ENCODE data around the gene NAP1L2.
"Not testable (repeated sequence)": the region's sequence is repeated elsewhere in the genome, so short reads cannot be mapped to it uniquely, and the experiment has no call there.

The NAP1L2 gene

DNA sequence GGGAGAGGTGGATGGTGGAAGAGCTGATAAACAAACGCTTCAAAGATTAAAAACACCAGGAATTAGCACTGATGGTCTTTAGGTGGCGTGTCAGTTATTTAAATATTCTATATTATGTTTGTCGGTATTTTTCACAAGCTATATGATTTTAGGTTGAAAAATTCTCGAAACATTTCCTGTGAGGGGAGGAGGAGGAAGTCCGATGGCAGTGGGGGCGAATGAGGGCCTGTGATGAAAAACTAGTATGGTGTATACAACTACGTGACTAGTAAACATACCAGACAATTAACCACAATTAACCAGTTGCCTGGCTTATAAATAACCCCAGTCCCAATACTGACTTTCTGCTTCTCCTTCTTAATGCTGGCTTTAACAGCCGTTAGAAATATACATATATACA lies 595 bp upstream of the NAP1L2 start:
- TF ChIP-seq, protein P1, sequence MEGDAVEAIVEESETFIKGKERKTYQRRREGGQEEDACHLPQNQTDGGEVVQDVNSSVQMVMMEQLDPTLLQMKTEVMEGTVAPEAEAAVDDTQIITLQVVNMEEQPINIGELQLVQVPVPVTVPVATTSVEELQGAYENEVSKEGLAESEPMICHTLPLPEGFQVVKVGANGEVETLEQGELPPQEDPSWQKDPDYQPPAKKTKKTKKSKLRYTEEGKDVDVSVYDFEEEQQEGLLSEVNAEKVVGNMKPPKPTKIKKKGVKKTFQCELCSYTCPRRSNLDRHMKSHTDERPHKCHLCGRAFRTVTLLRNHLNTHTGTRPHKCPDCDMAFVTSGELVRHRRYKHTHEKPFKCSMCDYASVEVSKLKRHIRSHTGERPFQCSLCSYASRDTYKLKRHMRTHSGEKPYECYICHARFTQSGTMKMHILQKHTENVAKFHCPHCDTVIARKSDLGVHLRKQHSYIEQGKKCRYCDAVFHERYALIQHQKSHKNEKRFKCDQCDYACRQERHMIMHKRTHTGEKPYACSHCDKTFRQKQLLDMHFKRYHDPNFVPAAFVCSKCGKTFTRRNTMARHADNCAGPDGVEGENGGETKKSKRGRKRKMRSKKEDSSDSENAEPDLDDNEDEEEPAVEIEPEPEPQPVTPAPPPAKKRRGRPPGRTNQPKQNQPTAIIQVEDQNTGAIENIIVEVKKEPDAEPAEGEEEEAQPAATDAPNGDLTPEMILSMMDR (conservative IDR thresholded peaks at IDR 0.05; ENCODE audit: low read depth, low read length): no peak
- Histone ChIP-seq H3K27ac (peak overlapping the region; percentile 92), H3K36me3 (ENCODE audit: insufficient read depth) (no peaks in the 10 kb centered on the region), H3K4me3 (IDR thresholded peaks at IDR 0.05; ENCODE audit: insufficient read depth, low read depth, low read length) (no peak overlapping the region), H3K27me3 (ENCODE audit: insufficient read depth, low read depth) (no peaks in the 10 kb centered on the region), H4K20me1 (ENCODE audit: insufficient read depth) (no peaks in the 10 kb centered on the region), H2AFZ (ENCODE audit: low read depth) (peak overlapping the region; percentile 93), H3K4me2 (peak overlapping the region; percentile 78), H3K4me1 (ENCODE audit: low read depth, poor library complexity, severe bottlenecking) (peaks cover 25% of the 10 kb centered on the region), H3K79me2 (ENCODE audit: insufficient read depth, low read depth) (peaks cover 27% of the 10 kb centered on the region), H3K9ac (peak overlapping the region; percentile 80)

DNA sequence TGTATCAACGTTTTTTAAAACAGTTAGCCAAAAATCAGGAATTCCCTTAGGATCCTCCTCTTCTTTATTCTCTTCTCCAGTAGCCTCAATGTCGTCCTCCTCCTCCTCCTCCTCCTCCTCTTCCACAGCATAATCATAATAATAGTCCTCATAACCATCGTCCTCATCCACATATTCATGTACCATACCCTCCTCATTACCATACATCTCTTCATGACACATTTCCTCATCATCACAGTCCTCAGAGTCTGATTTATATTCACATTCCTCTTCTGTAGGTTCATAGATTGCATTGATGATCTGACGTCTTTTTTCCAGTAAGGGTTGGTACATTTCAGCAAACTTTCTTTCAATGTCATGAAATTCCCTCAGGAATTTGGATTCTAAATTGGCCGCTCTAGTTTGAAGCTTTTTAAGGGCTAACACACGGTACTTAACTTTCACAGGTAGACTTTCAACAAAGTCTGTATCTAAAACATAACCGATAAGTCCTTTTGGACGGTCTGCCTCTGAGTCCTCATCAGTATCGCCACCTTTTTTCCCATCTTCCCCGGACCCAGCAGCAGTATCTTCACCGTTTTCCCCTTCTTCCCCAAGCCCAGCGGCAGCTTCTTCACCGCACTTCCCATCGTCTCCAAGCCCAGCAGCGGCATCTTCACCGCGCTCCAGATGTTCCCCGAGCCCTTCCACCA lies 771 bp downstream of the NAP1L2 start:
- Histone ChIP-seq H3K9ac (peak overlapping the region; percentile 80), H2AFZ (ENCODE audit: low read depth) (peak overlapping the region; percentile 93), H3K36me3 (ENCODE audit: insufficient read depth) (no peaks in the 10 kb centered on the region), H3K4me2 (peak overlapping the region; percentile 88), H4K20me1 (ENCODE audit: insufficient read depth) (no peaks in the 10 kb centered on the region), H3K27me3 (ENCODE audit: insufficient read depth, low read depth) (no peaks in the 10 kb centered on the region), H3K79me2 (ENCODE audit: insufficient read depth, low read depth) (peaks cover 27% of the 10 kb centered on the region), H3K4me3 (IDR thresholded peaks at IDR 0.05; ENCODE audit: insufficient read depth, low read depth, low read length) (no peak overlapping the region), H3K4me1 (ENCODE audit: low read depth, poor library complexity, severe bottlenecking) (peaks cover 25% of the 10 kb centered on the region), H3K27ac (peak overlapping the region; percentile 92)
- TF ChIP-seq, protein P1 (conservative IDR thresholded peaks at IDR 0.05; ENCODE audit: low read depth, low read length): no peak

DNA sequence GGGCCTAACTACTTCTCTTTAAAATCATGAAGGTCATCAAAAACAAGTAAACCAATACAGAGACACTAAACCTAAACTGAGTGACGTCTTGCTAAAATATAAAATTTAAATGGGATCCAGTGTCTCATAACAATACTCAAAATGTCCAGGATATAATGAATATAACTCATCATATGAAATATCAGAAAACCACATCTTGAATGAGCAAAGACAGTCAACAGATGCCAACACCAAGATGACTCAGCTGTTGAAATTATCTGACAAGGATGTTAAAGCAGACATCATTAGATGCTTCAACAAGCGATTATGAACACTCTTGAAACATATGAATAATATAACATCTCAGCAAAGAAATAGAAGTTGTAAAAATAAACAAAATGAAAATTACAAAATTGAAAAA lies 8.3 kb downstream of the NAP1L2 start:
- no peak overlapping the region for H2AFZ ChIP-seq (ENCODE audit: low read depth)
- H3K36me3 ChIP-seq (ENCODE audit: insufficient read depth): no peaks in the 10 kb centered on the region
- H3K79me2 ChIP-seq (ENCODE audit: insufficient read depth, low read depth): no peaks in the 10 kb centered on the region; the same call in 1 of the 2 replicates
- no peaks in the 10 kb centered on the region for H4K20me1 ChIP-seq (ENCODE audit: insufficient read depth)
- TF ChIP-seq, protein P1 (conservative IDR thresholded peaks at IDR 0.05; ENCODE audit: low read depth, low read length): no peak
- no peaks in the 10 kb centered on the region for H3K4me1 ChIP-seq (ENCODE audit: low read depth, poor library complexity, severe bottlenecking)
- no peak overlapping the region for H3K27ac ChIP-seq
- H3K4me3 ChIP-seq (IDR thresholded peaks at IDR 0.05; ENCODE audit: insufficient read depth, low read depth, low read length): no peak overlapping the region
- no peak overlapping the region for H3K9ac ChIP-seq
- H3K27me3 ChIP-seq (ENCODE audit: insufficient read depth, low read depth): no peaks in the 10 kb centered on the region
- H3K4me2 ChIP-seq: no peak overlapping the region

DNA sequence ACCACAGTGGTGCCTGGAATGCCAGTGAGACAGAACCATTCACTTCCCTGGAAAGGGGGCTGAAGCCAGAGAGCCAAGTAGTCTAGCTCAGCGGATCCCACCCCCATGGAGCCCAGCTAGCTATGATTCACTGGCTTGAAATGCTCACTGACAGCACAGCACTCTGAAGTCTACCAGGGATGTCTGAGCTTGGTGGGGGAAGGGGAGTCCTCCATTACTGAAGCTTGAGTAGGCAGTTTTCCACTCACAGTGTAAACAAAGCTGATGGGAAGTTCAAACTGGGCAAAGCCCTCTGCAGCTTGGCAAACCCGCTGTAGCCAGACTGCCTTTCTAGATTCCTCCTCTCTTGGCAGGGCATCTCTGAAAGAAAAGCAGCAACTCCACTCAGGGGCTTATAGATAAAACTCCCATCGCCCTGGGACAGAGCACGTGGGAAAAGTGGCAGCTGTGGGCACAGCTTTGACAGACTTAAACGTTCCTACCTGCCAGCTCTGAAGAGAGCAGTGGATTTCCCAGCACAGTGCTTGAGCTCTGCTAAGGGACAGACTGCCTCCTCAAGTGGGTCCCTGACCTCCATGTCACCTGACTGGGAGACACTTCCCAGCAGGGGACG lies 32.0 kb downstream of the NAP1L2 start:
- H3K27me3 ChIP-seq (ENCODE audit: insufficient read depth, low read depth): no peaks in the 10 kb centered on the region
- H3K36me3 ChIP-seq (ENCODE audit: insufficient read depth): no peaks in the 10 kb centered on the region
- TF ChIP-seq, protein P1 (conservative IDR thresholded peaks at IDR 0.05; ENCODE audit: low read depth, low read length): no peak
- no peak overlapping the region for H3K27ac ChIP-seq
- no peaks in the 10 kb centered on the region for H4K20me1 ChIP-seq (ENCODE audit: insufficient read depth)
- H3K4me3 ChIP-seq (IDR thresholded peaks at IDR 0.05; ENCODE audit: insufficient read depth, low read depth, low read length): no peak overlapping the region
- H3K4me2 ChIP-seq: no peak overlapping the region
- H3K4me1 ChIP-seq (ENCODE audit: low read depth, poor library complexity, severe bottlenecking): no peaks in the 10 kb centered on the region
- no peaks in the 10 kb centered on the region for H3K79me2 ChIP-seq (ENCODE audit: insufficient read depth, low read depth)
- H3K9ac ChIP-seq: no peak overlapping the region
- H2AFZ ChIP-seq (ENCODE audit: low read depth): no peak overlapping the region

DNA sequence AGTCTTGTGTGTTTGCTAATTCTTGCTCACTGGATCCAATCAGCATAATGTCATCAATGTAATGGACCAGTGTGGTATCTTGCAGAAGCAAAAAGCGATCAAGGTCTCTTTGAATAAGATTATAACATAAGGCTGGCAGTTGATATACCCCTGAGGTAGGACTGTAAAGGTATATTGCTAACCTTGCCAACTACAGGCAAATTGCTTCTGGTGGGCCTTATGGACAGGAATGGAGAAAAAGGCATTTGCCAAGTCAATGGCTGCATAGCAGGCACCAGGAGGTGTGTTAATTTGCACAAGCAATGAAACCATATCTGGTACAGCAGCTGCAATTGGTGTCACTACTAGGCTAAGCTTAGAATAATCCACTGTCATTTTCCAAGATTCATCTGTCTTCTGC lies 45.7 kb downstream of the NAP1L2 start:
- H3K36me3 ChIP-seq (ENCODE audit: insufficient read depth); H3K27ac ChIP-seq; H3K27me3 ChIP-seq (ENCODE audit: insufficient read depth, low read depth); H4K20me1 ChIP-seq (ENCODE audit: insufficient read depth); H3K4me3 ChIP-seq (IDR thresholded peaks at IDR 0.05; ENCODE audit: insufficient read depth, low read depth, low read length); H3K4me2 ChIP-seq; H3K4me1 ChIP-seq (ENCODE audit: low read depth, poor library complexity, severe bottlenecking); H2AFZ ChIP-seq (ENCODE audit: low read depth); H3K9ac ChIP-seq; H3K79me2 ChIP-seq (ENCODE audit: insufficient read depth, low read depth): not testable (repeated sequence)
